Uterine smooth muscle cell (primary cell): ENCODE results near the gene OR7G1. TPM values are rescaled to one million over a fixed set of nuclear protein-coding genes. Genes with fewer than 3 reads are reported as not detected.

Experiments used
- total RNA-seq: library from RNA; depleted of rRNA; stranded (reverse); fragments of >200 nt; gene quantifications from 2 replicates; pipeline ENCODE4 v1.2.3, GENCODE V29; 2014

The OR7G1 gene
- not detected in 2 replicates for total RNA-seq

DNA sequence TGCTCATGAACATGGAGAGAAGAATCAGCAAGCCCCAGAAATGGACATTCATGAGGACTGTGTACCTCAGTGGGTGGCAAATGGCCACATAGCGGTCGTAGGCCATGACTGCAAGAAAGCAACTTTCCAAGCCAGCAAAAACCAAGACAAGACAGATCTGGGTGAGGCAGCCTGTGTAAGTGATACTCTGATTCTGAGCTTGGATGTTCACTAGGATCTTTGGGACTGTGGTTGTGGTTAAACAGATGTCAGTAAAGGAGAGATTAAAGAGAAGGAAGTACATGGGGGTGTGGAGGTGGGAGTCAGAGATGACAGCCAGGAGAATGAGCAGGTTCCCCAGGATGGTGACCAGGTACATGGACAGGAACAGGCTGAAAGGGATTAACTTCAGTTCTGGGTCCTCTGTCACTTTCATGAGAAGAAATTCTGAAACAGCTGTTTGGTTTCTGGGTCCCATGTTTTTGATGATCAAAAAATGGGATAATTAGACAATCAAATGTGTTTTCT is at the start of gene OR7G1:
TSS of gene OR7G1 (minus strand) at position 457 of the 507 bp plus-strand sequence. CDS start at position 457, 0 bp downstream.

GRCh38 chr19:9140159-9140874 is 24.8 kb upstream of the OR7G1 start, which contains the start of gene ZNF317:
Gene ZNF317, plus strand, starts transcription at chr19:9140397. Its CDS starts 15,620 bp downstream, at chr19:9156017.

DNA sequence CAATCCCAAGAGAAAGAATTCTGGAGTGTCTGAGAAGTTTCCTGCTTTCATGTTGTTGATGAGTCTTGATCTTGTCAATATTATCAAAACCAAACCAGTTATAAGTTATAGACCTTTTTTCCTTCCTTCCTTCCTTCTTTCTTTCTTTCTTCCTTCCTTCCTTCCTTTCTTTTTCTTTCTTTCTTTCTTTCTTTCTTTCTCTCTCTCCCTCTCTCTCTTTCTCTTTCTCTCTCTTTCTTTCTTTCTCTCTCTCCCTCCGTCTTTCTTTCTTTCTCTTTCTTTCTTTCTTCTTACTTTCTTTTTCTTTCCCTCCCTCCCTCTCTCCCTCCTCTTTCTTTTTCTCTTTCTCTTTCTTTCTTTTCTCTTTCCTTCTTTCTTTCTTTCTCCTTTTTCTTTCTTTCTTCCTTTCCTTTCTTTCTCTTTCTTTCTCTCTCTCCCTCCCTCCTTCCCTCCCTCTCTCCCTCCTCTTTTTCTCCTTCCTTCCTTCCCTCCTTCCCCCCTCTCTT is 11.4 kb upstream of the OR7G1 start, which contains the start of gene OR7G3:
TSS of gene OR7G3 (minus strand) at position 51 of the 506 bp plus-strand sequence. CDS start at position 51, 0 bp downstream.

DNA sequence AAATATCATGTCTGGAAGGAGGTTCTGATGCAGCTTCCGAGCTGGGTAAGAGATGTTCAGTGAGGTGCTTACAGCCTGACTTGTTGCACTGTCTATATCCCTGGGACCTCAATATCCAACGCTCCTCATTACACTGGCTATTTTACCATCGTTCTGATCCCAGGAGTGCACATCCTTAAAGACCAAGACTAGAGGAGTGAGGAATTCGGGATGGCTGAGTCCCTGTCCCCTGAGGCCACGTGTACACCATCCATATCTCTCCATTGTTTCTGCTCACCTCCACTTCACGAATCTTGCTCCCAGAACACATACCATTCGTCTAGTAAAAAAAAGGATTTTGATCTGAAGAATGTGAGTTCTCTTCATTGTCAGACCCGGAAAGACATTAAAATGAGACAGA is 8.2 kb downstream of the OR7G1 start, which contains the start of gene OR7G2:
TSS of gene OR7G2 (minus strand) at position 101 of the 400 bp plus-strand sequence. CDS start 4,232 bp downstream, outside the sequence.

GRCh38 chr19:9086761-9087160 is 28.8 kb downstream of the OR7G1 start, which contains the start of gene OR1M1:
Gene OR1M1, plus strand, starts transcription at chr19:9087061. Its CDS starts 6,184 bp downstream, at chr19:9093245.

Other genes with a start within 250 kb of the OR7G1 start
- under 0.01 TPM in 2 replicates for gene MUC16, start 105.4 kb downstream of the OR7G1 start, total RNA-seq
- gene OR1M1, start 28.7 kb downstream of the OR7G1 start, total RNA-seq: not detected in 2 replicates
- gene OR7G2, start 8.3 kb downstream of the OR7G1 start, total RNA-seq: not detected in 2 replicates
- gene OR7G3, start 11.2 kb upstream of the OR7G1 start, total RNA-seq: not detected in 2 replicates
- gene ZNF317, start 24.6 kb upstream of the OR7G1 start, total RNA-seq: 12.4 and 14.6 TPM in 2 replicates
- under 0.01 and 0.12 TPM in 2 replicates for gene OR7D2, start 63.2 kb upstream of the OR7G1 start, total RNA-seq
- not detected in 2 replicates for gene OR7D4, start 103.8 kb upstream of the OR7G1 start, total RNA-seq
- not detected in 2 replicates for gene OR7E24, start 135.2 kb upstream of the OR7G1 start, total RNA-seq
- 15.7 and 17.4 TPM in 2 replicates for gene ZNF699, start 194.1 kb upstream of the OR7G1 start, total RNA-seq
- gene ZNF559, start 208.4 kb upstream of the OR7G1 start, total RNA-seq: 13.0 and 13.4 TPM in 2 replicates
- 0.89 and 2.9 TPM in 2 replicates for gene ZNF177, start 247.2 kb upstream of the OR7G1 start, total RNA-seq